Measurements from ENCODE around the gene DIRAS3.

DNA sequence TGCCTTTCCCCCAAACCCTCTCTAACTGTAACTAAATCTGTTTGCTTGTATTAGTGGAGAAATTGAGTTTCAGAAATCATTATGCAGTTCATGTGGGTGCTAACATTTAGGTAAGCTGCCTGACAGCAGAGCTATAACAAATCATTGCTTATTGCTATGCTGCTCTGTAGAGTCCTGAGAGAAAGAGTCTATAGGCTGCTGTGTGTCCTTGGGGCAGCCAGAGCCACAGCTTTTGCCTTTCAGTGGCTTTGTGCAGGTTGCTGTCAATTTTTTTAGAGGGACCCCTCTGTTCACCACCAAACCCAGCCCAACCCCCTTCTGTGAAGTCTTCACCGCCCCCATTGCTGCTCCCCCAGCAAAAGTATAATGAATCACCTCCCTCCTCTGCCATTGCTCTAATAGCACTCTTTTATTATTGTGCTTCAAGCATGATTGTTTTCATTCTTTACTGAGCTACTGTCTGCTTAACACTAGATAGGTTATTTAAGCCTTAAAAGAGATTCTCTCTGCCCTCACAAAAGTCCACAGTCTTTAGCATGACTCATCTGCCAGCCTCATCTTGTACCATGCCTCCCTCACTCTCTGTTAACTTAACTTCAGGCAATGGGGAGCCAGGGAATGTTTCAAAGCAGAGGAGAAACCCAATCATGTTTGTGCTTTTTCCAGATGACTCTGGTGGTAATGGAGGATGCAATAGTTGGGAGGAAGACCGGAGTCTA lies 38.6 kb downstream of the DIRAS3 start:
- no peak for TF ChIP-seq CTCF (conservative IDR thresholded peaks at IDR 0.05)
- no peak for TF ChIP-seq ZFX (IDR thresholded peaks at IDR 0.05)
